ENCODE results near the gene TNS1. TPM values are rescaled to one million over a fixed set of nuclear protein-coding genes. Genes with fewer than 3 reads are reported as not detected.
A peak's percentile ranks its signal among the peaks of the same experiment; 100 is the strongest.

TNS1 gene
- total and polyA plus RNA-seq, 2 donors, result 191 to 576 TPM

DNA sequence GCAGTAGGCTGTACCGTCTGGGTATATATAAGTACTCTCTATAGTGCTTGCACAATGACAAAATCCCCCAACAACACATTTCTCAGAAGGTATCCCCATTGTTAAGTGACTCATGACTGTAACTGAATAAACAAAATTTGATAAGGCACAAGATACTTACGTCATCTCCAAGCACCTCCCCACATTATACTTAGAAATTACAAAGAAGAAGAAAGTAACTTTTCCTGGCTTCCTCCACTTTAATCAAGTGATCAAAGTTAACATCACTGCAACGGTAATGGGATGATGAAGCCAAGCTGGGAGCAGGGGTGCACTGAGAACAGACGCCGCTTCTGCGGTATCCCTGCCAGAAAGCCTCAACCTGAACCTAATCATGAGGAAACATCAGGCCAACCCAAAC, 9.7 kb downstream of the TNS1 start:
- no peaks in the 10 kb centered on the region for H3K36me3 ChIP-seq (ENCODE audit: insufficient read depth)
- DNase-seq (ENCODE audit: extremely low spot score), result no peak
- no peak overlapping the region for H3K4me3 ChIP-seq (ENCODE audit: low read depth, low read length)
- WGBS, result 62% methylated on average over 6 of the region's 6 CpGs
- no peak overlapping the region for H3K27ac ChIP-seq (ENCODE audit: low read depth)
- no peaks in the 10 kb centered on the region for H3K4me1 ChIP-seq (ENCODE audit: insufficient read depth)

GRCh38 chr2:217992061-217992460, 10.7 kb downstream of the TNS1 start:
- Histone ChIP-seq H3K4me1 (ENCODE audit: insufficient read depth) (no peaks in the 10 kb centered on the region), H3K4me3 (ENCODE audit: low read depth, low read length) (no peak overlapping the region), H3K27ac (ENCODE audit: low read depth) (no peak overlapping the region), H3K36me3 (ENCODE audit: insufficient read depth) (no peaks in the 10 kb centered on the region)
- WGBS, result 88% methylated on average over 3 of the region's 3 CpGs
- no peak for DNase-seq (ENCODE audit: extremely low spot score)

- DNase-seq (ENCODE audit: extremely low spot score), result no peak
- Histone ChIP-seq H3K4me1 (ENCODE audit: insufficient read depth) (no peaks in the 10 kb centered on the region), H3K36me3 (ENCODE audit: insufficient read depth) (no peaks in the 10 kb centered on the region), H3K27ac (ENCODE audit: low read depth) (no peak overlapping the region), H3K4me3 (ENCODE audit: low read depth, low read length) (no peak overlapping the region)
- 94% methylated on average over 9 of the region's 9 CpGs for WGBS
These were observed 11.9 kb downstream of the TNS1 start for GRCh38 chr2:217990791-217991465.

- Histone ChIP-seq H3K4me3 (ENCODE audit: low read depth, low read length) (no peak overlapping the region), H3K27ac (ENCODE audit: low read depth) (no peak overlapping the region), H3K4me1 (ENCODE audit: insufficient read depth) (no peaks in the 10 kb centered on the region), H3K36me3 (ENCODE audit: insufficient read depth) (no peaks in the 10 kb centered on the region)
- 91% methylated on average over 3 of the region's 3 CpGs for WGBS
- DNase-seq (ENCODE audit: extremely low spot score), result no peak
These were observed 12.4 kb downstream of the TNS1 start for GRCh38 chr2:217990389-217990788.

DNA sequence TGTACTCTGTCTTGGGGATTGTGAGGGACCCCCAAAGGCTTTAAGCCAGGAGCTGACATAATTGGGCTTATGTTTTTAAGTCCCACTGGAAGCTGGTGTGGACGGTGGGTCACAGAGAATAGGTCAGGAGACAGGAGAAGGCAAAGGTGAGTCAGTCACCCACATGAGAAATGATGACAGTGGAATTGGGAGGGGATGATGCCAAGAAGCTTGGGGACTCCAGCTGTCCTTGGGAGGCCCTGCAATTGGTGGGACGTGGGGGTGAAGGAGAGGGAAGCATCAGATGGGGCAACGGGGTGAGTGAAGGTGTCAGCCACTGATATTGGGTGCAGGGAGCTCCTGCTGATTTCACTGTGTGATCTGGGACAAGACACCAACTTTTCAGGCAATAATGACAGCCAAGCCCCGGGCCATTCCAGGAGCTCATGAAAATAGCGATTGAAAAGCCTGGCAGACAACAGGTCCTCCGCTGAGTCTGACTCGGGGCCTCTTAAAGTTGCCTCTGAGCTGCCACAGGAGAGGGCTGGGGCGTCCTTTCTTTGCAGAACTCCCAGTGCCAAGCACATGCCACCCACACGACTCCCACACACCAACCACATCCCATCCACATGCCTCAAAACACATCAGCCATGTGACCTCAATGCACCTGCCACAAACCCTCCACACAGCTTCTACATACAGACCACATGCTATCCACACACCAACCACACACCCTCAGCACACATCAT, 13.4 kb downstream of the TNS1 start:
- no peak overlapping the region for H3K27ac ChIP-seq (ENCODE audit: low read depth)
- H3K4me3 ChIP-seq (ENCODE audit: low read depth, low read length), result no peak overlapping the region
- DNase-seq (ENCODE audit: extremely low spot score), result no peak
- H3K4me1 ChIP-seq (ENCODE audit: insufficient read depth), result no peaks in the 10 kb centered on the region
- H3K36me3 ChIP-seq (ENCODE audit: insufficient read depth), result no peaks in the 10 kb centered on the region
- WGBS, result 75% methylated on average over 9 of the region's 9 CpGs

- Histone ChIP-seq H3K4me3 (ENCODE audit: low read depth, low read length) (no peak overlapping the region), H3K4me1 (ENCODE audit: insufficient read depth) (no peaks in the 10 kb centered on the region), H3K36me3 (ENCODE audit: insufficient read depth) (no peaks in the 10 kb centered on the region), H3K27ac (ENCODE audit: low read depth) (no peak overlapping the region)
- no peak for DNase-seq (ENCODE audit: extremely low spot score)
- 43% methylated on average over 4 of the region's 4 CpGs for WGBS
These were observed 14.0 kb downstream of the TNS1 start for GRCh38 chr2:217988840-217989204.

- no peak for DNase-seq (ENCODE audit: extremely low spot score)
- no peak overlapping the region for H3K4me3 ChIP-seq (ENCODE audit: low read depth, low read length)
- 8% methylated on average over 13 of the region's 13 CpGs for WGBS
- H3K4me1 ChIP-seq (ENCODE audit: insufficient read depth), result no peaks in the 10 kb centered on the region
- H3K27ac ChIP-seq (ENCODE audit: low read depth), result peak overlapping the region; percentile 24
- H3K36me3 ChIP-seq (ENCODE audit: insufficient read depth), result no peaks in the 10 kb centered on the region
These were observed 14.6 kb downstream of the TNS1 start for GRCh38 chr2:217988014-217988839.

- Histone ChIP-seq H3K4me3 (ENCODE audit: low read depth, low read length) (no peak overlapping the region), H3K27ac (ENCODE audit: low read depth) (no peak overlapping the region), H3K4me1 (ENCODE audit: insufficient read depth) (no peaks in the 10 kb centered on the region), H3K36me3 (ENCODE audit: insufficient read depth) (no peaks in the 10 kb centered on the region)
- 95% methylated on average over 4 of the region's 4 CpGs for WGBS
- DNase-seq (ENCODE audit: extremely low spot score), result no peak
These were observed 15.4 kb downstream of the TNS1 start for GRCh38 chr2:217987391-217987790.

- DNase-seq (ENCODE audit: extremely low spot score), result no peak
- no peak overlapping the region for H3K4me3 ChIP-seq (ENCODE audit: low read depth, low read length)
- no peaks in the 10 kb centered on the region for H3K4me1 ChIP-seq (ENCODE audit: insufficient read depth)
- 95% methylated on average over 16 of the region's 16 CpGs for WGBS
- no peak overlapping the region for H3K27ac ChIP-seq (ENCODE audit: low read depth)
- H3K36me3 ChIP-seq (ENCODE audit: insufficient read depth), result no peaks in the 10 kb centered on the region
These were observed 16.4 kb downstream of the TNS1 start for GRCh38 chr2:217986256-217986961.

DNA sequence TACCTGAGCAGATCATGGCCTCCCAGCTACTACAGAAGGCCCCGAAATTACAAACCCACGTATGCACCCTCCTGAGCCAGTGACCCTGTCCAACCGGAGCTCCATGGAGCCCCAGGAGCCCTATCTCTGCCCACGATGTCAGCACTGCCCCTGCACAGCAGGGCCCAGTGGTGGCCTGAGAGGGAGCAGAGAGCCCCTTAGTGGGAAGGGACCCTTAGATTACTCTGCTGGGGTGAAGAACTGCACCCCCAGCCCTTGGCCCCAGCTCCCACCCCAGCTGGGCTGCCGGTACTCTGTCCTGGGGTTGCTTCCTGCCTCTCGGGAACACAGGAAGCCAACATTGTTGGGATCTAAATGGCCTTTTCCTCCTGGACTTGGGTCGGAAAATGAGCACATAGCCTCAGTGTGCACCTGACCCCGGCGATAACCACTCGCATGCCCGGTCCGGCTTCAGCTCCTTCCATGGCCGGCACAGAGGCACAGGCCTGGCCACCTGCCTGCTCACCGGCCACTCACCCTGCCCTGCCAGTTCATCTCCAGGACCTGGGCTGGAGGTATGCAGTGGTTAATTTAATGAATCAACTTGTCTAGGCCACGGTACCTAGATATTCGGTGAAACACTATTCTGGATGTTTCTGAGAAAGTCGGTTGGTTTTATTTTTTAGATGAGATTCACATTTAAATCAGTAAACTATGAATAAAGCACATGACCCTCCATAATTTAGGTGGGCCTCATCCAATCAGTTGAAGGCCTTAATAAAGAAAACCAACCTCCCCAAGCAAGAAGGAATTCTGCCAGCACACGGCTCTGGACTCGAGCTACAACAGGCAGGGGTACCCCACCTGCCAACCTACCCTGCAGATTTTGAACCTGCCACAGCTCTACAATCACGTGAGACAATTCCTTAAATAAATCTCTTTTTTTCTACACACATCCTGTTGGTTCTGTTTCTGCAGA, 19.2 kb downstream of the TNS1 start:
- Histone ChIP-seq H3K27ac (ENCODE audit: low read depth) (no peak overlapping the region), H3K4me3 (ENCODE audit: low read depth, low read length) (no peak overlapping the region), H3K36me3 (ENCODE audit: insufficient read depth) (no peaks in the 10 kb centered on the region), H3K4me1 (ENCODE audit: insufficient read depth) (no peaks in the 10 kb centered on the region)
- 84% methylated on average over 20 of the region's 20 CpGs for WGBS
- DNase-seq (ENCODE audit: extremely low spot score), result no peak

DNA sequence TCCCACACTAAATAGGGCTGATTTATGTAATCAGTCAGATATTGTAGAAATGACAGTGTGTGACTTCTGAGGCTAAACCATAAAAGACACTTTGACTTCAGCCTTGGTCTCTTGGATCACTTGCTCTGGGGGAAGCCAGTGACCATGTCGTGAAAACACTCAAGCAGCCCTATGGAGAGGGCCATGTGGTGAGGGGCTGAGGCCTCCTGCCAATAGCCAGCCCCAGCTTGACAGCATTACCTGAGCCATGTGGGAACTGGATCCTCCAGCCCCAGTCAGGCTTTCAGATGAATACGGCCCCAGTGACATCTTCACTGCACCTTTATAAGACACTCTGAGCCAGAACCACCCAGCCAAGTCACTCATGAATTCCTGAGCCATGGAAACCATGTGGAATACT, 20.8 kb downstream of the TNS1 start:
- Histone ChIP-seq H3K4me1 (ENCODE audit: insufficient read depth) (no peaks in the 10 kb centered on the region), H3K4me3 (ENCODE audit: low read depth, low read length) (no peak overlapping the region), H3K36me3 (ENCODE audit: insufficient read depth) (no peaks in the 10 kb centered on the region), H3K27ac (ENCODE audit: low read depth) (no peak overlapping the region)
- DNase-seq (ENCODE audit: extremely low spot score), result no peak
- WGBS, result 93% methylated on average over 2 of the region's 2 CpGs

- Histone ChIP-seq H3K27ac (ENCODE audit: low read depth) (no peak overlapping the region), H3K4me1 (ENCODE audit: insufficient read depth) (no peaks in the 10 kb centered on the region), H3K4me3 (ENCODE audit: low read depth, low read length) (no peak overlapping the region), H3K36me3 (ENCODE audit: insufficient read depth) (no peaks in the 10 kb centered on the region)
- no peak for DNase-seq (ENCODE audit: extremely low spot score)
- WGBS, result 69% methylated on average over 5 of the region's 5 CpGs
These were observed 21.6 kb downstream of the TNS1 start for GRCh38 chr2:217981084-217981730.

Data from urinary bladder (tissue), 4 donors.